Measurements from ENCODE around the gene OSBPL5.
"Not testable (repeated sequence)": the region's sequence is repeated elsewhere in the genome, so short reads cannot be mapped to it uniquely, and the experiment has no call there.

OSBPL5 gene

DNA sequence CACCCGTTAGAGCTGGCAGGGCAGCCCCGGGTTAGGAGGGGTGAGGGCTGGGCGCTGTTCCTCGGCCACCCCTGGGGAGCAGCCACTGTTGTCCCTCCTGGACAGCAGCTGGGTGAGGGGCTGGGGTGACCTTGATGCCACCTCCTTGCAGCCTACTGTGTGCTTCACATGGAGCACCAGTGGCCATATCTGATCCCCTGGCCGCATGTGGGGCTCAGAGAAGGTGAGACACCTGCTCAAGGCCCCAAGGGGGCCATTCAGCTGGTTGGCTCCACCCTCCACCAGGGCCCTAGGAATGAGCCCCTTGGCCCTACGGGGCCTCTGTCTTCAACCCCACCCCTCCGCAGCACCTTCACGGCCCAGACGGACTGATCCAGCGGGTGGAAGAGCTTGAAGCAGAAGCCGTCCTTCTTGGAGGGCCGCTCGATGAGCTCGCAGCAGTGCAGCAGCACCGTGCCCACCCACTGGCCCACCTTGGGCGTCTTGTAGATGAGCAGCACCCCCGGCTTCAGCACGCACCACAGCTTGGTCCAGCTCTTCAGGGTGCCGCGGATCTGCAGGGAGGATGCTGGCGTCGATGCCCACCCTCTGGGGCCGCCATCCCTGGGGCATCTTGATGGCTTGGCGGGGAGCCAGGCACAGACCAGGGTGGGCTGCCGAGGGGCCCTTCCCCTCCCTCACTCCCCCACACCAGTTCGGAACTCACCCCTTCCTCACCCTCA is 44.9 kb downstream of the OSBPL5 start:
- DNase-seq, result no peak

DNA sequence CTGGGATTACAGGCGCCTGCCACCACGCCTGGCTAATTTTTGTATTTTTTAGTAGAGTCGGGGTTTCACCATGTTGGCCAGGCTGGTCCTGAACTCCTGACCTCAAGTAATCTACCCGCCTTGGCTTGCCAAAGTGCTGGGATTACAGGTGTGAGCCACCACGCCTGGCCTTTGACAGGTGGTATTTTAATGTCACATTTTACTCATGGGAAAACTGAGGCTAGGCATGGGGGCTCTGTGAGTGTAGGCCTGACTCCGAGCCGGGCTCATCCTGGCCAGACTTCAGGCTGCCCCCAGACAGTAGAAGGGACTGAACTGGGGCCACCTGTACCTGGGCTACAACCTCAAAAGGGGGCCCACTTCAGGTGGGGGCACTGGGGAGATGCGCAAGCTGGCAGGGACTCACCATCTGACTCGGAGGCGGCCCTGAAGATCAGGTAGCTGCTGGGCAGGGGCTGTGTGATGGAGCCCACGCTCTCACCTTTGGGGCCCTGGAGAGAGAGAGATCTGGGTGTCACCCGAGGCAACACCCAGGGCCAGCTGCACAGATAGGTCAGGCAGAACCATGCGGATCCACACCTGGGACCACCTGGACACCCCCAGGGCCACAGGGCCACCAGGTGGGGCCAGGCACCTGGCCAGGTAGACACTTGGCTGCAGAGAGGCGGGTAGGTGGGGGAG is 45.8 kb downstream of the OSBPL5 start:
- DNase-seq, result no peak

DNA sequence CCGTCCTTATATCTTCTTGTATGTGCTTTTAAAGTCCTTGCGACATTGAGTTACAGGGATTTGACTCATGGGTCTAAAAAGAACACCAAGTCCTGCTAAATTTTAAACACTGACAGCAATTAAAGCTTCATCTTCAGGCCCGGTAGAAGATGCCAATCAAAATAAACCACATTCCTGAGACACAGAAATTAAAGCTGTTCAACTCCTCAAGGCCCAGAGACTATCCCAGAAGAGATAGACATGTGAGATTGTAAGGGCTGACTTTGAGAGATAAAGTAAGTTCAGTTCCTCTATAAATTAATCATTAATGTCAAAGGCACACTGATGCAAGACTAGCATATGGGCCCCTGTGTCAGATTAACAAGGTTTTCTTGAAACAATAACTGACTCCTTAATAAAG is 49.8 kb downstream of the OSBPL5 start:
- no peak for DNase-seq

DNA sequence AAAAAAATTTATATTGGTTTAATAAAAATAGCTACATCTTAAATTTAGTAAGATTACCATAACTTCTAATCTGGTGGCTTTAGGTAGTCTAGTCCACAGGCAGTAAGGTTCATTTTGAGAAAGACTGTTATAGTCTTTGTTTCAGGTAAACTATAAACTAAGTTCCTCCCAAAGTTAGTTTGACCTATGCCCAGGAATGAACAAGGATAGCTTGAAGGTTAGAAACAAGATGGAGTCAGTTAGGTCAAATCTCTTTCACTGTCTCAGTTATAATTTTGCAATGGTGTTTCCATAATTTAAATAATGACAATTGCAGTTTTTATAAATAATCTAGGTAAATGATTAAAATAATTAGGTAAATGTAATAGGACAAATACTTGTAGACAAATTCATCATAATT is 51.4 kb downstream of the OSBPL5 start:
- DNase-seq, result not testable (repeated sequence)

DNA sequence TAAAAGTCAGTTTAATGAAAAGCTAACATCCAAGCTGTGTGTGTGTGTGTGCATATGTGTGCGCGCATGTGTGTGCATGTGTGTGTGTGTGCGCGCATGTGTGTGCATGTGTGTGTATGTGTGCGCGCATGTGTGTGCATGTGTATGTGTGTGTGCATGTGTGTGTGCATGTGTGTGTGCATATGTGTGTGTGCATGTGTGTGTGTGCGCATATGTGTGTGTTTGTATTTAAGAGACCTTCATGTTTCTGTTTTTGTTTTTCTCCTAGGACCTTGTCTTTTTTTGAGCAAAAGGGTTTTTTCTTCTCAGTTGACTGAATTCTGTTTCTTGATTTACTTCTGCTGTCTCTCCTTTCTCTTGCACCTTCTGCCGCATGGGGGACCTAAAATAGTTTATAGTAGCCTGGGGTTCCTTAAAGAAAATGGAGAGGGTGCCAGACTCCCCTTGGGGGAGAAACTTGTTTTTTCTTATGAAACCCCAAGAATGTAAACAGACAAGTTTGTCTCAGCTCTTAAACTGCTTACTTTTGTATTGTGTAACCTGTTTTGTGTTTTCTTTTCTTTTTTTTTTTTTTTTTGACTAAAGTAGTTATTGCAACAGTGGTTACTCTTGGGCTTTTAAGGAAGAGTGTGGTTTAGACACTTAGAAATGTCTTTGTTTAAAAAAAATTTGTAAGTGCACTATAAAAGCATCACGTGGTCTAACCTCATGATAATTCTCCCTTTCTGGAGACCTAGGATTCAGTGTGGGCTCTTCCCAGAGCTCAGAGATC is 53.0 kb downstream of the OSBPL5 start:
- no peak for DNase-seq

DNA sequence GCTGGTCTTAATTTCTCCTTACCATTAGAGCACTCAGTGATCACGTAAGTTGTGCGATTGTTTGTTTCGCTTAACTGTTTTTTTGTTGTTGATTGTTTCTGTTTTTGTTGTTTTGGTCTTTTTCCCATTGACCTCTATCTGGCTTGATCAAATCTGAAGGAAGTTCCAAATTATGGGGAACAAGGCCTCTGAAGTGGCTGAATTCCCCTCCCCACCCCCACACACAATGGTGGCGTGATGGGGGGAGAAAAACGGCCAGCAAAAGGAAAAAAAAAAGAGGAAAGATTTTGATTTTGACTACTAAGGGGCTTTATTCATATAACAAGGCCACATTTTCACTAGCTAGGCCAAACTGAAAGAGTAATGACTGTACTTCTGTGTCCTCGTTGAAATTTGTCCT is 53.6 kb downstream of the OSBPL5 start:
- DNase-seq, result no peak

DNA sequence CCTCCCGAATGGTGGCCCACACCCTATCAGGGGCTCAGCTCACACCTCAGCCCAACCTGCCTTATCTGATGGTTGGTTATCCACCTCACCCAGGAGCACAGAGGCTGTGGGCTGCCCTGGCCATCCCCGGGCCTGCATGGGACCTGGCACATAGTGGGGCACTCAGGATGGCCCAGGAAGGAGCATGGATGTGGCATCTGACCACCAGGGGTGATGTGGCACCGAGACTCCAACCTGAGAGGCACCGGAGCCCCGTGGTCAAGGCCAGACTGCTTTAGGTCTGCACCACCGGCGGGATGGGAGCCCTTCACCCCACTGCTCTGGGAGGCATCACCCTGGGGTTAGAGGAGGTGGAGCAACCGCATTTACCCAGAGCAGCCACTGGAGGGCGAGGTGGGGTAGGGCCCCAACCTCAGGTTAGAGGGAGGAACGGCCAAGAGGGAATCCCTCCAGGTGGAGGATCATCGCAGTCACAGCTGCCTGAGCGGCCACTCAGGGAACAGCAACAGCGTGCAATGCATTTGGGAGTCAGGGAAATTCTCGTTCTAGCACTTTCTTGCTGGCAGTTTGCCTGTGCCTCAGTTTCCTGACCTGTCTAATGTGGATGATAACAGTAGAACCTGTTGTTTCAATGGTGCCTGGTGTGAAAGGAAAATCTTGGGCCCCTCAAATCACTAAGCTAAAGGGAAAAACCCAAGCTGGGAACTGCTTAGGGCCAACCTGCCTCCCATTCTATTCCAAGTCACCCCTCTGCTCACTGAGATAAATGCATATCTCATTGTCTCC is 55.0 kb downstream of the OSBPL5 start:
- DNase-seq, result peak; percentile 62 to 89

DNA sequence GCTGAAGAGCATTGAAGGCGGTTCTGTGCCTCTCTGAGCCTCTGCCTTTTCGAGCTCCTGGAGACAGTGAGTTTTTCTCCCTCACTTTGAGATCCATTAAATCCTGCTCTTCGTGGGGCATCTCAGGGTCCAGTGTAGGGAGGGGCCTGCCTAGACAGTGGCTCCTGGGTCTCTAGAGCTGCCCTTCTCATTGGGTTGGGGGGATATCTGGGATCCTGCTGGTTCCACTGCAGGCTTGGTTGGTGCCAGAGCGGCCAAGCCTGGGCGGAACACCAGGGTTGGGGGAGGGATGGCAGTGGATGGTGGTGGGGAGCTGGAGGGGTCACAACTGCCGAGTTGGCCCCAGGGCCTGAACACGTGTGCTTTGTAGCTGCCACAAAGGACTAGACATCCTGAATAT is 55.7 kb downstream of the OSBPL5 start:
- DNase-seq, result no peak

DNA sequence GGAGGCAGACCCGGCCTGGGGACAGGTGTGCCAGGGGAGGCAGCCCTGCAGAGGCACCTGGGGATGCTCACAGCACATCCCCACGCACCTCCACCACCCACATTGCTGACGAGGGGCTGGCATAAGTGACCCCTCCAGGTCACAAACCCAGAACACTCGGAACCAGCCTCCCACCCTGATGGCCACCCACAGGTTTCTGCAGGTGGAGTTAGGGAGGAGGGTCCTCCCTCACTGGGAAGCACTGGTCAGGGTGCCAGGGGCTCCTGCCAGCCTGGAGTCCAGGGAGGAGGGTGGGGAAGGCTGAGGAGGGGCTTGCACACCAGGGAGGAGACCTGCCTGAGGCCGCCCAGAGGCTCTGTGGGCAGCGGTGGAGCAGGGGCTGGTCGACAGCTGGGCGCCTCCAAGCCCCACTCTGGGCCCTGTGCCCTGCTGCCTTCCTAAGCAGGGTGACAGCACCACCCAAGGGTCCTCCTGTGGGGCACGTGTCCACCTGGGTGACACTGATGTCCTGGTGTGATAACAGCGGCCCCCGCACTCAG is 56.9 kb downstream of the OSBPL5 start:
- DNase-seq, result no peak

DNA sequence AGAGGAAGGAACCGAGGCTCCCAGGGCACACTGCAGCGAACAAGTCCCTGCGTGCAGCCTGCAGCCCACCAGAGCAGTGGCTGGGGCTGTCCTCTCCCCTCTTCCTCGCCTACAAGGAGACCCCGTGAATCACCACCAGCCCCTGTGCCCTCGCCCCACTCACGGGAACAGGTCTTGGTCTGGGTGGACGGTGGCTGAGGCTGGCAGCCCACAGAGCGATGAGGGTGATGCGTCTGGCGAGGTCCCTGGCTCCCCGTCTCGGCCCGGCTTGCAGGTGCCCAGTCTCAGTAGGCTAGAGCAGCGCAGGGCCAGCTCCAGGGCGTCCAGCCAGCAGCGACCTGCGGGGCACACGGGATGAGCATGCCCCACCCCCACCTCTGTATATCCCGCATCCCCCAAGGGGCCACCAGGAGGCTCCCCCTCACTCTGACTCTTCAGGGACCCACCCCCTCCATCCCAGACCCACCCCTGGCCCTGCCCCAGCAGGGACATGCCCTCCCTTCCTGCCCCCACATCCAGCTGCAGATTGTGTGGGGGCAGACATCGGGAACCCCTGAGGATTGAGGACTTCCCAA is 57.4 kb downstream of the OSBPL5 start:
- DNase-seq, result no peak

DNA sequence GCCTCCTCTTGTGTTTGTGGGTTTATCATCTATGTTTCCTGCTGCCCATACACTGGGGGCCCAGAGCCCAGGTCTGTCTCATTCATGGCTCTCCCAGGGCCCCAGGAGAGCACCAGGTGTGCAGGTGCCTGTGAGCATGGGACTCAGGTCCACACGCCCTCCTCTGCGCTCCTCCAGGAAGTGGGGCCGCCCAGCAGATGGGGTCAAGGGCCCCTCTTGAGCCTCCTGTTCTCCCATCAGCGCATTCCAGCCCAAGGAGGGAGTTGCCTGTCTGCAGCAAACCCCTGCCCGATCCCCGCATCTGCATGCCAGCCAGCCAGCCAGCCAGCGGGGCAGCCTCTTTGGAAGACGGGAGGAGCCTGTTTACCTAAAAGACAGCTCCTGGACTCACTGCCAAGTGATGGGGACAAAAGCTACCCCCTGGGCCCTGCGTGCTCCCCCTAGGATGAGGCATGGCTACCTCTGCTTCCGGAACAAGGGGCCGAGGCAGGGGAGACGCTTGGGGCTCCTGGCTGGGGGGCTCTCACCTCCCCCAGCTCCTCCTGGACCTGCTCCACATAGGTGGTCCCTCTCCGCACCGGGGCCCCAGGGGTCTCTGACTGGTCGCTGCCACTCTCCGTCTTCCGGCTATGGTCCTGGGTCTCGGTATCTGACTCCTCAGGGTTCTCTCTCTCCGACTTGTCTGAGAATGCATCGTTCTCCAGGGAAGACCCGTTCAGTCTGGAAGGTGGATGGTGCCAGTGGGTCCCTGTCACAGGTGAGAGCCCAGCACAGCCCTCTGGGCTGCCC is 58.2 kb downstream of the OSBPL5 start:
- no peak for DNase-seq

DNA sequence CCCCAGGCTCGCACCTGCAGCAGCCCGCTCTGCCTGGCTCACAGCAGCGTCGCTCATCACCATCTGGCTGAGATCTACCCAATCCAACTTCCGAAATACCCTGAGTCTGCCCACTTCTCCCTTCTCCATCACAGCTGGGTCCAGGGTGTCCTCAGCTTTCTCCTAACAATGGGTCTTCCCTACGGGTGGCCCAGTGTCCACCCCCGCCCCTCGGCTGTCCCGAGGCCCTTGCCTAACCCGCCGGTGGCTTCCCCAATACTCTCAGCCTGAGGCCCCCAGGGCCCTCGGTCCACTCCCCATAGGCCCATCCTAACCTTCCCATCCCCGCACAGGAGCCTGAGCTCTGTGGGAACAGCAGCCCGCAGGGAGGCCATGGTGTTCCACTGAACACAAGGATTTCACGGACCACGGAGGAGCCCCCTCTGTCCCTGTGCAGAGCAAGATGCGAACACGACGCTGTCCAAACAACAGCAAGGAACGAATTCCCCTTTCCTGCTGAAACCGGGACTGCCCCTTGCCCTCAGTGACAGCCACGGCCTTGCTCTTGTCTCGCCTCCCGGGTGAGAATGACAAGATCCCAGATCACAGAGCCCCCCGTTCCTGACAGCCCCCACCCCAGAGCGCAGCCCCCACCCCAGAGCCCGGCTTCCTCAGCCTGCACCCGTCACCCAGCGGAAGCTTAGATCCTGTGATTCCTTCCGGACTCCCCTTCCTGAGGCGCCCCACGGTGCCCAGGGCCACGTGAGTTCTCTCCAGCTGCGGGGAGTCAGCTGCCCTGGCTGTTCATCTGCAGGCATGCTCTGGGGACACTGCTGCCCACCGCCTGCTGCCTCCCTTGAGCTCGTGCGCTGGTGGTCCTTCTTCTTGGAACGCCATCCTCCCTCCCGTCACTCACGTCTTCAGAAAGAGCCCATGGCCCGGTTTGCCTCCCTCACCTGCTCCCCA is 59.0 kb downstream of the OSBPL5 start:
- no peak for DNase-seq

DNA sequence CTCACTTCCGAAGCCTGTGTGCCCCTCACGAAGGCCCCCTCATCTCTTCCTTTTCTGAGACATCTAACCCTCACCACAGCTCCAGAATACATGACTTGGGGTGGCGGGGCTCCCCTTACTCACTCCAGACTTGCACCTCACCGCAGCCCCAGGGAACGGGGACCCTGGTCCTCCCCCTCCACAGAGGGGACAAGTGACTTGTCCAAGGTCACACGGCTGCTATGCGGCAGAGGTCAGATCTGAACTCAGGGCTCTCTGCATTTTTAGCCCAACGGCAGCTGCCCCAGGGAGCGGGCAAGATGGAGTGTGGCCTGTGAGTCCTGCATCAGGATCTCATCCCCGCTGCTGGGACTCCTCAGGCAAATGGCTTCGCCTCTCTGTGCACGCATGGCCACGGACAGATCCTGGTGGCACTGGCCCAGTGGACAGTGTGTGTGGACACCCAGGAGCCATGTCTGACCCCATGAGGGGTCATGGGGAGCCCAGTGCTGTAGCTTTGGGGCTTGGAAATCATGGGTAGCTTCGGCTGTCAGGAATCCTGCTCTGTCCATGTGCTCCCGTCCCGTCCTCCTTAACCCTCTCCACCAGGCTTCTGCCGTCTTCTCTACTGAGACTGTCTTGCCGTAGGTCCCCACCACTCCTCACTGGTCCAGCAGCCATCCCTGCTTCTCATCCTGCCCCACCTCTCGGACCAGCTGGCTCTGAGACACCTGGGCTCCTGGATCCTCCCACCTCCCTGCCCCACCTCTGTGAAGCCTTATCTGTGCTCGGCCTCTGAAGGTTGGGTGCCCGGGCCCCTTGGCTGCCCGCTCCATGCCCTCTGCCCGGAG is 59.9 kb downstream of the OSBPL5 start:
- no peak for DNase-seq

DNA sequence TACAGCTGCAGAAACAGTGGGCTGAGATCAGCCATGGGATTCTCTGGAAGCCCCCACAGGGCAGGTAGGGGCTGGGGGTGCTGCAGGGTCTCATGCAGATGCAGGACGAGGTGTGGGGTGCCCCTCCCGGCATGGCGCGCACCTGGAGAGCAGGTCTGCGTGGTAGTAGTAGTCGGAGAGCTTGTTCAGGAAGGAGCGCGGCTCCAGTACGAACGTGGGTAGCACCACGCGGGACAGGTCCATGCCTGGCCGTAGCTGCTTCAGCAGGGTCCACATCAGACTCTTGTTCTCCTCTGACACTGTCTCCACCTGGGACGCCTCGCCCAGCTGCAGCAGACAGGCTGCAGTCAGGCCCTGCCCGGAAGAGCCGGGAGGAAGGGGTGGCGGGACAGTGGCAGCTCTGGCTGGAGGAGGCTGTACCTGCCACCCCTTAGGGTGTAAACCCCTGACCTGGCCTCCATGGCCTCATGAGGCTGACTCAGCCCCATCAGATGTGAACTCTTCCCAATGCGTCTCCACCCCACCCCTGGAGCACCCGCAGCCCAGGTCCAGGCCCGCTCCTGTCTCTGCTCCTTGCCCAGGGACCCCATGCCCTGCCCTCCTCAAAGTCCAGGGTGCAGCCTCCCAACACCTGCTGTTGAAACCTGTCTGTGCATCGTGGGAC is 60.9 kb downstream of the OSBPL5 start:
- DNase-seq, result no peak

DNA sequence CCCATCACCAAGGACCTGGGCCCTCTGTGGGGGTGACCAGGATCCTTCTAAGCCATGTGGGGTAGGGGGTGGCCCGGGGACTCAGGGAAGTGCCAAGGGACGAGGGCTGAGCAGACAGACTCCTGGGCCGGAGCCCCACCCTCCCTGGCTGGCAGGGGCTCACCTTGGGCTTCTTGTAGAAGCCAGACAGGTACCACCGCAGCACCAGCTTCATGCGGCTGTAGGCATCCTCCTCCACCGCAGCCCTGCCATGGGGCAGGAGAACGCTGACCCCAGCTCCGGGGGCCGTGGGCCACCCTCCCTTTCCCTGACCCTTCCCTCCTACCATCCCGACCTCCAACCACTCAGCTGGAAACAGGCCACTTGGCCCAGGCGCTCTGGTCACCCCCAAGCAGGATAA is 62.0 kb downstream of the OSBPL5 start:
- no peak for DNase-seq

DNA sequence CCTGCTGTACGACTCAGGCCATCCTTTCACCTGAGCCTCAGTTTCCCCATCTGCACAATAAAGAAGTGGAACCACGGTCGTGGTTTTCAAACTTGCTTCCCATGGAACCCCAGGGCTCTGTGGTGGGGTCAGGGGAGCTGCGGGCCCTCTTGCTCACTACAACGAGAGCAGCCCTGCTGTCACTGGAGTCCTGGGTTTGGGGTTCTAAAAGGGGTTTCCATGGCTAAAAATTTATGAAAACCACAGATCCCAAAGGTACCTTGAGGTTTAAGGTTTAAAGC is 62.5 kb downstream of the OSBPL5 start:
- DNase-seq, result no peak

DNA sequence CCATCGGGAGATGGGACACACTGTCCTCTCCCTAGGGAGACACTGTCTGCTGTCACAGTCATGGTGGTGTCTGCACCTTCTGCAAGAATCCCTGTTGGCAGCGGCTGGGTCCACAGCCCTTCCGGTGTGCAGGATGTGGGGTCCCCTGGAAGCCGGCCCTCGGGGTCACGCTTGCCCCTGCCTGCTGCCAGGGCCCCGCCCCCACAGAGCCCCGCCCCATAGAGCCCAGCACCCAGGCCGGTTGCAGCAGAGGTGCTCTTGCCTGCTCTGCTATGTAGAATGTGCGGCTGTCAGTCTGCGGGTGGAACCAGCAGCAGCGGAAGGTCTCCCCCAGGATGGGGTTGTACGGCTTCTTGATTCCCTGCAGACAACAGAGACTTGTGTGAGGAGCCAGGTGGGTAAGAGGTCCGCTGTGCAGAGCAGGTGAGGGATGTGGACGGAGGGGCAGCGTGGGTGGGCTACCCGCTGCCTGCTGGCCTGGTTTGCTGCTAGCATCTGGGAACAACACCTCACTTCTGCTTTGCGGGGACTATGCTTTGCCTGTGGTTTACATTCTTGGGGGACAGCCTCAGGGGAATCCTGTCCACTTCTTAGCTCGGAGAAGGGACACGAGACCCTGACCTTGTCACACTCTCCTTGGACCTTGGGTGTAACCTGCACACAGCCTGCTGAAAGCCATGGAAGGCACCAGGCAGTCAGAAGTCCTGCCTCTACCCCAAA is 63.0 kb downstream of the OSBPL5 start:
- DNase-seq, result no peak

DNA sequence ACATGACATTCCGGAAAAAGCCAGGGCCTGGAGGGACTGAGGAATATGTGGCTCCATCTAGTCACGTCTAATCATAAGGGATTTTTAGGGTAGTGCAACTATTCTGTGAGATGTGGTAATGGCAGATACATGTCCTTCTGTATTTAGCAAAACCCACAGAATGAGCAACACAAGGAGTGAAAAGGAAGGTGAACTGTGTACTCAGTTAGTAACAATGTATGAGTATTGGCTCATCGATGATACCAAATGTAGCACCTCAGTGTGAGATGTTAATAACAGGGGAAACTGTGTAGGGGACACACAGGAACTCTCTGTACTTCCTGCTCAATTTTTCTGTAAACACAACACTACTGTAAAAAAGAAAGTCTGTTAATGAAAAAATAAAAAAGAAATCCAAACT is 65.9 kb downstream of the OSBPL5 start:
- no peak for DNase-seq
